ENCODE measurements around the gene MRPL17.

Gene MRPL17

GRCh38 chr11:6682591-6682935 lies 577 bp downstream of the MRPL17 start:
- DNase-seq (ENCODE audit: low spot score), result no peak

- DNase-seq (ENCODE audit: low spot score), result peak; percentile 35
Measured at GRCh38 chr11:6681949-6682348, 1.2 kb downstream of the MRPL17 start.

DNA sequence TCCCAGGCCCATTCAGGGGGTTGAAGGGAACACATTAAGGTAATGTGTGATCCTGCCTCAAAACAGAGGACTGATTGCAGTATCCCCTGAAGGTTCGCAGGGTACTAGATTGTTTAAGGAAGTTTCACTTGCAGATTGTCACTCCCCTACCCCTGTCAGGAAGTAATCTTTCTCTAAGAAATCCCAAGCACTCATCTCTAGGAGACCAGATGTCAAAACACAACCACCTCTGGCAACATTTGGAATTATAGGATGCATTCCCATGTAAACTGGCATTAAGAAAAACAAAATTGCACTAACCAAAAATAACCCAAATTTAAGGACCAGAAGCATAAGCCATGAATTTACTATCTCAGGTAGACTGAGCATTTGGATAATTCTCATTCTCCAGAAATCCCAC lies 1.6 kb downstream of the MRPL17 start:
- no peak for DNase-seq (ENCODE audit: low spot score)

DNA sequence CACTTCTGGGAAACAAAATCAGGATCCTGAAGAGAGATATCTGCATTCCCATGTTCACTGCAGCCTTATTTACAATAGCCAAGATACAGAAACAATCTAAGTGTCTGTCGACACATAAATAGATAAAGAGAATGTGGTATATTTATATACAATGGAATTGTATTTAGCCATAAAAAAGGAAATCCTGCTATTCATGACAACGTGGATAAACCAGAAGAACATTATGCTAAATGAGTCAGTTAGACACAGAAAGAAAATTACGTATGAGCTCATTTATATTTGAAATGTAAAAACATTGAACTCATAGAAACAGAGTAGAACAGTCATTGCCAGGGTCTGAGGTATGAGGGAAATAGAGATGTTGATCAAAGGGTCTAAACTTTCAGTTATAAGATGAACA lies 6.1 kb downstream of the MRPL17 start:
- no peak for DNase-seq (ENCODE audit: low spot score)

DNA sequence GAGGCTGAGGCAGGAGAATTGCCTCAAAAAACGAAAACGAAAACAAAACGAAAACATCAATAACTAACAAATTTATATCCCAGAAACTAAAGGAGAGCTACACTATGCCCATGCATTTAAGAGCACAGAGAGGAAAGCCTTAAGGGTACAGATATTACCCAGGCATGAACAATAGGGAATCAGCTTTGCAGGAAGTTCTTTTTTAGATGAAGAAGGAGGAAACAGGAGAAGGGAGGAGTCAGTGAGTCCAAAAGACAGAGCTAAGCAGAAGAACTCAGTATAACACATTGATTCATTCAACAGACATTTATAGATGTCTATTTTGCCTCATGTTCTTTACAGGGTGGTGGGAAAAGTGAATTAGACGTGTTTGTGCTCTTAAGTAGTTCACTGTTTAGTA lies 8.3 kb downstream of the MRPL17 start:
- DNase-seq (ENCODE audit: low spot score), result no peak

GRCh38 chr11:6674219-6674597 lies 8.9 kb downstream of the MRPL17 start:
- no peak for DNase-seq (ENCODE audit: low spot score)

- DNase-seq (ENCODE audit: low spot score), result no peak
Measured at GRCh38 chr11:6673523-6674218, 9.5 kb downstream of the MRPL17 start.

GRCh38 chr11:6671991-6672390 lies 11.1 kb downstream of the MRPL17 start:
- no peak for DNase-seq (ENCODE audit: low spot score)

GRCh38 chr11:6670202-6670830 lies 12.8 kb downstream of the MRPL17 start:
- no peak for DNase-seq (ENCODE audit: low spot score)

DNA sequence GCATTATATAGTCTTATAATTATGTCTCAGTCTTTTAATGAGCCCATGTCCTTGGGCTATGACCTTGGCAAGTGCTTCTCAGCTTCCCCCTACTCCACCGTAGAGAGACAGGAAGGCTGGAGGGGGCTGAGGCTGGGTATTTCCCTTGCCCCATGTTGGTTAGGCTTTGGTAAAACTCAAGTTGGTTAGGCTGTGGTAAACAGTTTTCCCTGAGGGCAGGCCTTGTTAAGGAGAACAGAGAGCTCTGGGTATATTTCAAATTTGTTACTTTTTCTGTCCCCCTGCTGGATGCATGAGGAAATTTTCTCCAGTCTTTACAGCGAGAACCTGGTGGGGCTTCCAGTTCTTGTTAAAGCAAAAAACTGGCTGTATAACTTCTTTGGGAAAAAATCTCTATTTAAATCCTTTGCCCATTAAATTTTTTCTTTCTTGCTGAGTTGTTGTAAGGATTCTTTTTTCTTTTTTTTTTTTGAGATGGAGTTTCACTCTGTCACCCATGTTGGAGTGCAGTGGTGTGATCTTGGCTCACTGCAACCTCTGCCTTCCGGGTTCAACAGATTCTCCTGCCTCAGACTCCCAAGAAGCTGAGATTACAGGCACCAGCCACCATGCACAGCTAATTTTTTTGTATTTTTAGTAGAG lies 15.3 kb downstream of the MRPL17 start:
- DNase-seq (ENCODE audit: low spot score), result peak; percentile 27

DNA sequence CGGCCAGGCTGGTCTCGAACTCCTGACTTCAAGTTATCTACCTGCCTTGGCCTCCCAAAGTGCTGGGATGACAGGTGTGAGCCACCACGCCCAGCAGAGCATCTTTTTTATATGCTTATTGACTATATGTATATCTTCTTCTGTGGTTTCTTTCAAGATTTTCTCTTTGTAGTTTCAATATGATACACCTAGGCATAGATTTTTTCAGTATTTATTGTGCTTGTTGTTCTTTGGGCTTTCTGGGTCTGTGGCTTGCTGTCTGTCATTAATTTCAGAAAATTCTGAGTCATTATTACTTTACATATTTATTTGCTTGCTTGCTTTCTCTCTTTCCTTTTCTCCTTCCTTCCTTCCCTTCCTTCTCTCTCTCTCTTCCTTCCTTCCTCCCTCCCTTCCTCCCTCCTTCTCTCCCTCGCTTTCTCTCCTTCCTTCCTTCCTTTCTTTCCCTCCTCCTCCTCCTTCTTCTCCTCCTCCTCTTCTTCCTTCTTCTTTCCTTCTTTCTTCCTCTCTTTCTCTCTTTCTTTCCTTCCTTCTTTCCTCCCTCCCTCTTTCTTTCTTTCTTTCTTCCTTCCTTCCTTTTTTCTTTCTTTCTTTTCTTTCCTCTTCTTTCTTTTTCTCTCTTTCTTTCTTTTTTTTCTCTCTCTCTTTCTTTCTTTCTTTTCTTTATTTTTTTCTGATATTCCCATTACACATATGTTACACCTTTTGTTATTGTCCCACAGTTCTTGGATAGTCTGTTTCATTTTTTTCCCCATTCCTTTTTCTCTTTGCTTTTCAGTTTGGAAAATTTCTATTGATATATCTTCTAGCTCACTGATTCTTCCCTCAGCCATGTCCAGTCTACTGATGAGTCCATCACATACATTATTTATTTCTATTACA lies 16.6 kb downstream of the MRPL17 start:
- DNase-seq (ENCODE audit: low spot score), result no peak

GRCh38 chr11:6664551-6664950 lies 18.6 kb downstream of the MRPL17 start:
- no peak for DNase-seq (ENCODE audit: low spot score)

DNA sequence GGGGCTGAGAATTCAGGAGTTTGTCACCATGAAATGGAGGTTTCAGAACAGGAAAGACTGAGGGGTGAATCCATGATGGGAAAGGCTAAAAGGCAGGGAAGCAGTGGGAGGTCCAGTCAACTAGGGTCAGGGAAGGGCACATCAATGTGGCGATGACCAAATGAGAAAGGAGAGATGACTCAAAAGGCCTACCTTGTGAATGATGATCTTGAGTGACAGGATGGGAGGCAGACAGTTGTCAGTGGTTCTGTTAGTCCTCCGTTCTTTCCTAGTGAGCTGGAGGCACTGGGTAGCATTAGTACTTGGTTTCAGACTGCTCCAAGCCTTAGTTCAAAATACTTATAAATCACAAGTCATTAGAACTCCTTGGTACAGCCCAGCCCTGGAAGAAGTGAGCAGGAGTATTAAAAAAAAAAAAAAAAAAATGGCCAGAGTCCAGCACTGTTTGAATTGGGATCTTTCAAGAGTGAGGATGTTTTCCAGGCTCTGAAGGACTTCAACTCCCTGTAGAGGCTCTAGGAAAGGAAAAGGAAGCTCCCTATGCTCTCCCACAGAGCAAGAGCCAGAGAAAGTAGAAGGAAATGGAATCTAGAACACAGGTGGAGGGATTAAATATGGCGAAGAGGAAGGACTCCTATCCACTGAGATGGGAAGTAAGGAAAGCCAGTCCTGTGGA lies 19.2 kb downstream of the MRPL17 start:
- no peak for DNase-seq (ENCODE audit: low spot score)

DNA sequence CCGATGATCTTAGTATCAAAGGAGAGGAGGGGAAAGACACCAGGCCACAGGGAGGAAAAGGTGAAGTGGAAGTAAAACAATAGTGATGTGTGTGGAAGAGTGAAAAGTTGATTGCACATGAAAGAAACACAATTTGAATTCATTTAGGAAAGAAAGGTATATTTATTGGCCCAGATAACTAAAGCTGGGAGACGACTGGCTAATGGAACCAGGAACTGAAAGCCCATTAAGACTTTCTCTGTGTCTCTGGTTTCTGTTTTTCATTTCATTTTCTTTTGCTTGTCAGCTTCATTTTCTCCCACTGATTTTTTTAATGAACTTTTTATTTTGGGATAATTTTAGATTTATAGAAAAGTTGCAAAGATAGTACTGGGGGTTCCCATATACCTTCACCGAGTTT lies 22.4 kb downstream of the MRPL17 start:
- DNase-seq (ENCODE audit: low spot score), result no peak

DNA sequence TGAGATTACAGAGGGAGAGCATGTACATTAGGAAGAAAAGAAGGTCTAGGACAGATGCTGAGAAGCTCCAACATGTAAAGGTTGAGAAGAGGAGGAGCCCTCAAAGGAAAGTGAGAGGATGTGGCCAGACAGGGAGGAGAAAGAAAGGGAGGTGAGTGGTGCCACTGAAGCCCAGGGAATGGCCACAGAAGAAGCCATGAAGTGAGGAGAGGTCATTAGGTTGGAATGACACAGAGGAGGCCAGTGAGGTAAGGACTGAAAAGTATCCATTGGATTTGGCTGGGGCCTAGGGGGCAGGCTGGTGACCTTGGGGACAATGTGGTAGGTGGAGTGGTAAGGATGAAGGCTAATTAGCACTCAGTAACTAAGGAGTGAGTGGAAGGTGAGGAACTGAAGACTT lies 24.5 kb downstream of the MRPL17 start:
- no peak for DNase-seq (ENCODE audit: low spot score)

- DNase-seq (ENCODE audit: low spot score), result no peak
Measured at GRCh38 chr11:6657346-6657745, 25.8 kb downstream of the MRPL17 start.

DNA sequence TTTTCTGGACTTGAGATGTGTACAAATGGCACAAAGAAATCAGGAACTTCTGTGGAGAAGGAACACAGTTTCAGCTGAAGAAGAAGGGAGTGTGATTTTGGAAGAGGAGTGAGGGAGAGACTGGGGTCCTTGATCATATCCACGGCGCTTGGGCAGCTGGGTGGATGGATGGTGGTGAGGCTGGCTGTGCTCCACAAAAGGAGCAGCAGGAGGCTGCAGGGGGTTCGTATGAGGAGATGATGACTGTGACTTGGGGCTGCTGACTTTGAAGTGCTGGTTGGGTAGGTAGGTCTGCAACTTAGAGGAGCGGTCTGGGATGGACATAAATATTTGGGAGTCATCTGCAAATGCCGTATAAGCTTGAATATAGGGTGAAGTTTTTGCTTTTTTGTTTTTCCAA lies 26.2 kb downstream of the MRPL17 start:
- no peak for DNase-seq (ENCODE audit: low spot score)

DNA sequence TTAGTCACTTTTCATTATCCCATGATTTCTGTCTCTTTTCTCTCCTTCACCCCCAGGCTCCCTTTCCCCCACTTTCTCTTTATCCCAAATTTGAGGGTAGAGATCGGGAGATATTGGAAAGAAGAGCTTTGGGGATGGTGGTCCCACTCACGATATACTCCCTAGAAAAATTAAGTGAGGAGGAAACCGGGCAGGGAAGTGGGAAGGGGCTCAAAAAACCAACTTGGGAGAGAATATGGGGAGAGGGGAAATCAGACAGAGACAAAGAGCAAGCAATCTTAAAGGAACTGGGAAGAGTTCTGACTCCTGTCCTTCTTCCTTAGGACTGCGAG lies 26.6 kb downstream of the MRPL17 start:
- DNase-seq (ENCODE audit: low spot score), result no peak

DNA sequence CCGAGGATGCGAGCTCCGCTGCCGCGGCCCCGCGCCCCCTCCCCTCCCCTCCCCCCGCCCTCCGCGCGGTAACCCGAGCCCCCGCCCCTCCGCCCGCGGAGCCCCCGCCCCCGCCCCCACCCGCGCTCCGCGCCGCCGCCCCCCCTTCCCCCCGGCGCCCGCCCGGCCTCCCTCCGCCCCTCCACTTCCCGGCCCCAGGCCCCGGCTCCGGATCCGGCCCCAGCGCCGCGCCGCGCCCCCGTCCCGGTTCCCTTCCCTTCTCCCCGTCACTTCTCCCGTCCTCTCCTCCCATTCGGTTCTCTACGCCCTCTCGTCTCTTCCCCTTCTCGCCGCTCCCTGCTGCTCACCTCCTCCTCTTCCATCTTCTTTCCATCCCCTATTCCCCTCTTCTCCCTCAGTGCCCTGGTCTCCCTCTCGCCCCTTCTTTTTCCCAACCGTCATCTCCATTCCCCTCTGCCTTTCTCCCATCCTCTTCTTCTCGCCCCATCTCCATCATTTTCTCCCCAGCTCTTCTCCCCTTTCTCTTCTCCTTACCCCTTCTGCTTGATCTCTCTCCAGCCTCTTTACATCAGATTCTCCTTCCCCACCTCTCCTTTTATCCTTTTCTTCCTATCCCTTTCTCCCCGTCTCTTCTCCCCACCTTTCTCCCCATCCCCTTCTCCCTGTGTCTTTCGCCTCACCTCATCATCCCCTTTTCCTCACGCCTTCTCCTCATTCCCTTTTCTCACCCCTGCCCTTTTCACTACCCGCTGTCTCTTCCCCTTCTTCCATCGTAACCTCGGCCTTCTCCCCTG lies 27.2 kb downstream of the MRPL17 start, which contains the start of gene DCHS1:
DCHS1 (minus strand) TSS at position 20 of the 794 bp plus-strand sequence. CDS start 14,196 bp downstream, outside the sequence.
- peak; percentile 52 for DNase-seq (ENCODE audit: low spot score)

DNA sequence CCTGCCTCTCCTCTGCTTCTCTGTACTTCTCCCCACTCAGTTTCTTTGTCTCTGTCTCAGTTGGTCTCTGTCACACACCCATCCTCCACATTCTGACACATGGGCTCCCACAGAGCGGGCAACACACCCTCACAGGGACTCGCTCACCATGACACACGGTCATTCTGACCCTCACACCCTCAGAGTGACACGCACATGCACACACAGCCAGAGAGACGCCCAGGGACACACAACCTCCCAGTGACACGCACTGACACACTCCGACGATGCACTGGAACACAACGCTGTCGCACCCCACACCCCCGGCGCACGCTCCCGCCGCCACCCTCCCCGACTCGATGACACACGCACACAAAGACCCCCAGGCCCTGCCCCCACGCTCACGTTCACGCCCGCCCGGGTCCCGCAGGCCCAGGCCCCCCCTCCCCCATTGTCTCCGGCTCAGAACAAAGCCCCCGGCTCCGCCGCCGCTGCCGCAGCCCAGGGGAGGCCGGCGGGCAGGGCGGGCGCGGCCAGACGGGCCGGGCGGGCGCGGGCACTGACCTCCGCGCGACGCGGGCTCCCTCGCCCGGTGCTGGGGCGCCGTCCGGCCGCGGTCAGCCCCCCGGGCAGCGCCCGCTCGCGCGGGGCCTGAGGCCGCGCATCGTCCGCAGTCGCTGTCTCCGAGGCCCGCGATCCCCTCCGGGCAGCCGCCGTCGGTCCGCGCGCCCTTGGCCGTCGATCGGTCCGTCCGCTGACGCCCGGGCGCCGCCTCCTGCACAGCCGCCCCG lies 27.9 kb downstream of the MRPL17 start:
- peak; percentile 50 for DNase-seq (ENCODE audit: low spot score)

Data from GM03348 (cell line).